ENCODE data around the gene DIP2C.
A peak's percentile ranks its signal among the peaks of the same experiment; 100 is the strongest.
"Not testable (repeated sequence)": the region's sequence is repeated elsewhere in the genome, so short reads cannot be mapped to it uniquely, and the experiment has no call there.

The DIP2C gene

DNA sequence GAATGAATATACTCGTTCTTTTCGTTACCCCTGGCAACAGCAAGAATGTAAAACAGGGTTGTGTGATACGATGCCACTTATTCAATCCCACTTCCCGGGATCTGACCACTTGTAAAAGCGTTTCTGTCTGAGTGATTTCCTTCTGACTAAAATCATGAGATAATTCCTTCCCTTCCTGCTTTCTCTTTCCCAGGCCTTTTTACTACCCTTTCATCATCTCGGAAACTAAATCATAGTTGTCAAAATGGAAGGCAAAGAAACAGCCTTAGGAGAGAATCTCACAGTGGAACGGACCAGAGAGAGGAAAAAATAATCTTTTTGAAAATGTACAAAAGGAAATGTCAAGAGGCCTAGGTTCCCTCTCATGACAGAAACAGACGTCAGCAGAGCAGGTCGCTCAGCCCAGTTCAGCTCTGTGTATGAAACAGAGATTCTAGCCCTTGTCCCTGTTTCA, 29.8 kb downstream of the DIP2C start:
- no peak for DNase-seq (ENCODE audit: low spot score)

DNA sequence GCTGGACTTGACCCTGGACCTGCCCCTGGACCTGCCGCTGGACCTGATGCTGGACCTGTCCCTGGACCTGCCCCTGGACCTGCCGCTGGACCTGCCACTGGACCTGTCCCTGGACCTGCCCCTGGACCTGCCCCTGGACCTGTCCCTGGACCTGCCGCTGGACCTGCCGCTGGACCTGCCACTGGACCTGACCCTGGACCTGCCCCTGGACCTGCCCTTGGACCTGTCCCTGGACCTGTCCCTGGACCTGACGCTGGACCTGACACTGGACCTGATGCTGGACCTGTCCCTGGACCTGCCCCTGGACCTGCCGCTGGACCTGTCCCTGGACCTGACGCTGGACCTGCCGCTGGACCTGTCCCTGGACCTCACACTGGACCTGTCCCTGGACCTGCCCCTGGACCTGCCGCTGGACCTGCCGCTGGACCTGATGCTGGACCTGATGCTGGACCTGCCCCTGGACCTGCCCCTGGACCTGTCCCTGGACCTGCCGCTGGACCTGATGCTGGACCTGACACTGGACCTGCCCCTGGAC, 31.6 kb downstream of the DIP2C start:
- DNase-seq (ENCODE audit: low spot score): not testable (repeated sequence)

DNA sequence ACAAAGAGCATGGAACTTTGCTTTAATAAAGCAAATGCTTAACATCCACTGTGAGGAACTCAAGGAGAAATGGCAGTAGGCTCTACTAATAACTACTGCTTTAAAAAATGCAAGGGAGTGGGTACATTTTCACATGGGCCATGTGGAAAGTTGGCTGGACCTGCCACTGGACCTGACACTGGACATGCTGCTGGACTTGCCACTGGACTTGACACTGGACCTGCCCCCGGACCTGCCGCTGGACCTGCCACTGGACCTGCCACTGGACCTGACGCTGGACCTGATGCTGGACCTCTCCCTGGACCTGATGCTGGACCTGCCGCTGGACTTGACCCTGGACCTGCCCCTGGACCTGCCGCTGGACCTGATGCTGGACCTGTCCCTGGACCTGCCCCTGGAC, 32.6 kb downstream of the DIP2C start:
- no peak for DNase-seq (ENCODE audit: low spot score)

DNA sequence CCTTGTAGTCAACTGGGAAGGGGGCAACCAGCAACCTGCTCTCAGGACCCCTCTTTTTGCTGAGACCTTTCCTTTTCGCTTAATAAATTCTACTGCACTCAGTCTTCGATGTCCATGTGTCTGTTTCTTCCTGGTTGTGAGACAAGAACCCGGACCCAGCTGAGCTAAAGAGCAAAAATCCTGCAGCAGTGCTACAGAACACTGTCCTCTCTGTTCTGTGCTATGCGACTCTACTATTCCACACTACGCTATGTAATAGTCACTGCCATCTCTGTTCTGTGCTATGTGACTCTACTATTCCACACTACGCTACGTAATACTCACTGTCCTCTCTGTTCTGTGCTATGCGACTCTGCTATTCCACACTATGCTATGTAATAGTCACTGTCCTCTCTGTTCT, 34.3 kb downstream of the DIP2C start:
- DNase-seq (ENCODE audit: low spot score): no peak

DNA sequence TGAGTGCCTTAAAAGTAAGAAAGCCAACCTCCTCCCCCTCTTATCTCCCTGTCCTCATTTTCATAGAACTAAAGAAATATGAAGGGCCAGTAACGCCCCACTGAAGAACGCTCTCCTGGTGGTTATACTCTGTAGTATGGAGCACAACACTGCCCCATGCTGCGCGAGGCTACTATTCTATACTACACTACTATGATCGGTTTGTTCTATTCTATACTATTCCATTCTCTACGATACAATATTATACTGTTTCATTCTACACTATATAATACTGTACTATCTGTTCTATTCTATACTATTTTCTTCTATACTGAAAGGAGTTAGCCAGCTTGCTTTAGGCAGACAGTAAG, 34.8 kb downstream of the DIP2C start:
- no peak for DNase-seq (ENCODE audit: low spot score)

DNA sequence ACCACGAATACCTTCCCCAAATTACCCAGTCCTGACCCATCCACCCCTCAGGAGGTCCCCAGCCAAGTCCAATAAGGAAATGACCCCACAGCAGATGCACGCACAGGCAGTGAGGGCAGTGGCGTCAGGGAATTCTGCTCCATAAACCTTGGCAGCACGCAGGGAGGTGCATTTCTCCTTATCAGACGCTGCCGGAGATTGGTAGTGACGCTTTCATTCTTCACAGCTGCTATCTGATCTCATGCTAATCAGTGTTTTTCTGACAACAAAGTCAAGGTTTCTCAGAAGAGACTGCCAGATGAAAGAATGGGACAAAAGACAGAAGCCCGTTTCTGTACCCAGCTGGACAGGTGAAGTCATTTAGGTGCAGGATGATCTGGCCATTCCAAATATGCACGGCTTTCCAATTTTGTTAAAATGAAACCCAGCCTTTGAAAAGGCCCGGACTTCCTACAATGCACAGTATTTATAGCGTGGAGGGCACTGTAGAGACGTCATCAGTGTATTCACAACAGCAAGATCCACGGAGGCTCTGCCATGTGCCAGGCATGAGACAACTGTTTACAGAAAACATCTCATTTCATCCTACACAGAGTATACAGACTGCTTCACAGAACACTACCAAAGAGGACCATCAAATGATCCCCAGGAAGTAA, 35.3 kb downstream of the DIP2C start:
- no peak for DNase-seq (ENCODE audit: low spot score)

DNA sequence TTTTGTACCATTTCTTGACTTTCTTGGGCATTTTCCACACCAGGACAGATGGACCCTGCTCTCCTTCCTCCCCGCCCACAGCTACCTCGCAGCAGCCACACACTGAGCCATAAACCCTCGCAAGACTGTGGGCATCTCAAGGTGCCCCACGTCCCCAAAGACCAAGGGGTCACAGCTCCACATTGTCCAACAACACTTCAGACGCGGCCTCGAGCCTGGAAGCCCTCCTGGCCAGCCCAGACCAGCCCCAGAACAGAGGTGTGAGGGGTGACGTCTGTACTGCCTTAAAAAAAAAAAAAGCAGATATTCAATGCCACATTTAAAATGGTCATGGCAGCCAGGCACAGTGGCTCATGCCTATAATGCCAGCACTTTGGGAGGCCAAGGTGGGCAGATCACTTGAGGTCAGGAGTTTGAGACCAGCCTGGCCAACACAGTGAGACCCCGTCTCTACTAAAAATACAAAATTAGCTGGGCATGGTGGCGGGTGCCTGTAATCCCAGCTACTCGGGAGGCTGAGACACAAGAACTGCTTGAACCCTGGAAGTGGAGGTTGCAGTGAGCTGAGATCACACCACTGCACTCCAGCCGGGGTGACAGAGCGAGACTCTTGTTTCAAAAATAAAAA, 36.5 kb downstream of the DIP2C start:
- not testable (repeated sequence) for DNase-seq (ENCODE audit: low spot score)

DNA sequence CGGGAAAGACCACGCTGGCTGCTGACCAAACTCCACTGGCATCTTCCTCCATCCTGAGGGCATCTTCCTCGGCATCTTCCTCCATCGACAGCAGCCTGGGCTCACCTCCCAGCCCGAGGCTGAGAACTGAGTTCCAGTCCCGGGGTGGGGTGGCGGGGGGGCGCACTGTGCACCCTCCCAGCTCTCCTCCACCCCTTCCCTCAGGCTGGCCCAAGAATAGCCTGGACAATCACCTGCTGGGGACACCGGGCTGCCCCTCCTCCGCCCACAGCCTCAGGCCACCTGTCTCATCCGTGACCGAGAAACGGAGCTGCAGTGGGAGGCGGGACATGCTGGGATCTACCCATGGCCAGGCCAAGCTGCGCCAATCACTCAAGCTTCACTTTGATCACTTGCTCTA, 37.2 kb downstream of the DIP2C start:
- DNase-seq (ENCODE audit: low spot score): no peak

DNA sequence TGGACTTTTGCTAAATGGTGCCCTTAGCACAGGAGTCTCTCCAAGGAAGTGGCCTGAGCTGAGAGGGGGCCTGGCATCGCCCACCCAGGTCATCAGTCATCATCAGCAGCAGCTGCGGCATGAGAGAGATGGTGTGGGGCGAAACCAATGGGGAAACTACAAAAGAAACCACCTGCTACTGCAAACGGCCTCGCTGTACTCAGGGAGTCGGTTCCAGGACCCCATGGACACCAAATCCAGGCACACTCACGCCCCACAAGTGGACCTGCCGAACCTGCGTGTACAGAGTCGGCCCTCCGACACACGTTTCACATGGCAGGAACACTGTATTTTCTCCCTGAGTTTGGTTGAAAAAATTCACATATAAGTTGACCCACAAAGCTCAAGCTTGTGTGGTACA, 37.8 kb downstream of the DIP2C start:
- no peak for DNase-seq (ENCODE audit: low spot score)

DNA sequence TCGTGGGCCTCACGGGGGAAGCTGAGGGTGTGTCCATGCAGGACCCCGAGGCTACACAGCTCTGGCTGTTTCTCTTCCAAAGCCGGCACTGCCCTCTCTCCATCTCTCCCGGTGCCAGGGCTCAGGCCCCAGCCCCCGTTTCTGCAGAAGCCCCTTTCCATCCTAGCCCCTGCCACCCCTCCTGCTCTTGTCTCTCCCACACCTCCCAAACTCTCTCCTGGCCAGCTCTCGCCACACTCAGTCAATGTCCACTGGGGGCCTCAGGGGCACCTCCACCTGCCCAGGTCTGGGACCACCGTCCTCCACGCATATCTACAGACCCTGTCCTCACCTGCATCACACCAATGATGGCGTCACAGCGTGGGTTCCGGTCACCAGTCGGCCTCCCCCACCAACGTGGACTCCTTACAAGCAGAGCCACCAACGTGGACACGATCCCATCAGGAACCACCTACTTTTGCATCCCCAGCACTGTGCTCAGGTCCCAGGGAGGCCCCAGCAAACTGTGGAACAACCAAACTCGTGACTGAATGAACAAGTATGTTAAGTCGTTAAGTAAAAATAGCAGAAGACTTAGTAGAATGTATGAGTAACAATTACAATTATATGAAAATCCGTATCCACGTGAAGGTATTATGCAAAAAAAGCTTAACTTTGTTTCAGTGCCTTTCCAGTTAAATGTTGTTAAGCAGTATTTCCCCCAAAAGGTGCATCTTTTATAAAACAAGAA, 38.4 kb downstream of the DIP2C start:
- DNase-seq (ENCODE audit: low spot score): no peak

DNA sequence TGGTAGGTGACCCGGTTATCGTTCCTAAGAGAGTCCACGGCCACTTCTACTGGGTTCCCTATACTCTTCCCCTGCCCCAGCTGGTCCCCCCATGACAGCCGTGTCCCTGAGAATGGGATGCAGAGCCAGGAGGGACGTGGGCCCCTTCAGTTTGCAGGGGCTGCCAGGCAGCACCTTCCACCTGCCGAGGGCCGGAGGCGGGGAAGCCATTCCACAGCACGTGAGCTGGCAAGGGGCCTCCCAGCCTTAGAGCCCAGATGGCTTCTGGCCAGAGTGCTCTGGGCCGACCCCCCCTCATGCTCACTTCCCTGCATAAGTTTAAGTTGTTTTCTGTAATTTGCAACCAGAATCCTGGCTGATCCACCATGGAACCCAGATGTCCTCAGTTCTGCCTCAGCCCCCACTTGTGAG, 39.0 kb downstream of the DIP2C start:
- DNase-seq (ENCODE audit: low spot score): no peak

DNA sequence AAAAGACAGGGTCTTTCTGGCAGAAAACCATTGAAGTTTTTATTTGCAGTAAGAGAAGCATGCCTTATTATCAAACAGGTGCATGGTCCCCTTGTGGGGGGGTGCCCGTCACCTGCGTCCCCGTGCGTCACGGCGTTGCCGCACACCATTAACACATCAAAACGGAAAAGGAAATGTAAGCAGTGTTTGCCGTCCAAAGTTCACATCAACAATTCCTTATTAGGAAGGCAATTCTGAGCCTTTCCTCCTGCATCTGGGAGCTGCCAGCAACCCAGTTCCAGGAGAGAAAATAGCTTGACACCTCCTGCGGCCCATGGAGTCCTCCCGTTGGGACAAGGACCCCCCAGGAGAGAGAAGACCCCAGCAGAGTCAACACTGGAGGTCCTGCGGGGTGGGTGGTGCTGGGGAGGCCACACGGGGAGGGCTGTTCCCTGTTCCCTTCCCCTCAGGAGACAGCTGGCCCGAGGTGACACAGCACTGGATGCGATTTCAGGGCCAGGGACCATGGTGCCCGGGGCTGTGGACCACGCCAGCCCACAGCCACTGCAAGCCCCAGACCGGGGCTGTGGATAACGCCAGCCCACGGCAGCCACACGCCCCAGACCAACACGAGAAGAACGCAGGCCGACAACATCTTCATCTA, 39.5 kb downstream of the DIP2C start:
- no peak for DNase-seq (ENCODE audit: low spot score)

DNA sequence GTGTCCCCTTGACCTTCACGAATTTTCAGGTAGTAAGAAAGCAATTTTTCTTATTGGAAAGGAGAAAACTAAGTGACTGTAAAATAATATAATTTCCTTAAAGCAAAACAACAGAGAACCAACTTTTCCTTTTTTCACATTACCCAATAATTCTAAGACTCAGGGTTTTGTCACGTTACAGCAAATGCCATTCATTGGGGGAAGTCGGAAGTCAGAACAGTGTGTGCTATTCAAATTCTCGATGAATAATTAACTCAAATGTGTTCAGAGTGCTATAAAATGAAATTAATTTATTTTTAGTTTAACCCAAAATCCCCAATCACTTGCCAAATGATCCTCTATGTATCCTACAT, 40.0 kb downstream of the DIP2C start:
- no peak for DNase-seq (ENCODE audit: low spot score)

DNA sequence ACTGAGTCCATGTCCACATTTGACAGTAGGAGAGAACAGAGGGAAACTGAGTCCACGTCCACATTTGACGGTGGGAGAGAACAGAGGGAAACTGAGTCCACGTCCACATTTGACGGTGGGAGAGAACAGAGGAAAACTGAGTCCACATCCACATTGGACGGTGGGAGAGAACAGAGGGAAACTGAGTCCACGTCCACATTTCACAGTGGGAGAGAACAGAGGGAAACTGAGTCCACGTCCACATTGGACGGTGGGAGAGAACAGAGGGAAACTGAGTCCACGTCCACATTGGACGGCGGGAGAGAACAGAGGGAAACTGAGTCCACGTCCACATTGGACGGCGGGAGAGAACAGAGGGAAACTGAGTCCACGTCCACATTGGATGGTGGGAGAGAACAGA, 42.4 kb downstream of the DIP2C start:
- DNase-seq (ENCODE audit: low spot score): not testable (repeated sequence)

DNA sequence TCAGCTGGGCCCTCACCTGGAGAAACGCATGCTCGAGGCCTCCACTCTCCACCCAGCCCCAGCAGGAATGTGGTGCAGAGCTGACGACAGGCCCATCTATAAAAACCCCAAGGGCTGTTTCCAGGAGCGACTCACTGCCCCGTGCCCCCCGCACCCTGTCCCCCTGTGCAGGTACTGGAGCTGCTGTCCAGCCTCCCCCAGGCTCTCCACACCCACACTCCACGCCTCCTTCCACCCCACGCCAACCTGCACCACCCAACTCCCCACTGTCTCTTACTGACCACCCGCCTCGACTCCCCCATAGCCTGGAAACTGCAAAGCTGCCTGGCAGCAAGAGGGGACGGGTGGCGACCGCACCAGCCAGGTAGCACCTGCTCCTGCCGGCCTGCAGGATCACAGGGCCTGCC, 43.3 kb downstream of the DIP2C start:
- DNase-seq (ENCODE audit: low spot score): no peak

DNA sequence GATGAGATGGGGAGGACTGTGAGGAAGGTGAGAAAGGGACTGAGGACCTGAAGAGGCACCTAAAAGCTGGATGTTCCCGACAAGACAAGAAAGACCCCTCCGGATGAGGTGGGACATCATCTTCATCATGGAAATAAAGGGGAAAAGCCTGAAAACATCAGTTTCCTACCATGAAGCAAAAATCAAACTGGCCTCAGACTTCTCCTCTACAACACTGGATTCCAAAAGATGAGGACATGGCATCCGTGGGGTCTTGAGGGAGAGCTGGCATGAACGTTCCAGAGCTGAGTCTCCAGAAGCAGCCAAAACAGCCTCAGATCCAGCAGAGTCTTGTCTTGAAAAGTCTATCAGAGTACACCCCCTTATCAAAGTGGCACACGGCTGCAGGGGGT, 44.5 kb downstream of the DIP2C start:
- DNase-seq (ENCODE audit: low spot score): no peak

DNA sequence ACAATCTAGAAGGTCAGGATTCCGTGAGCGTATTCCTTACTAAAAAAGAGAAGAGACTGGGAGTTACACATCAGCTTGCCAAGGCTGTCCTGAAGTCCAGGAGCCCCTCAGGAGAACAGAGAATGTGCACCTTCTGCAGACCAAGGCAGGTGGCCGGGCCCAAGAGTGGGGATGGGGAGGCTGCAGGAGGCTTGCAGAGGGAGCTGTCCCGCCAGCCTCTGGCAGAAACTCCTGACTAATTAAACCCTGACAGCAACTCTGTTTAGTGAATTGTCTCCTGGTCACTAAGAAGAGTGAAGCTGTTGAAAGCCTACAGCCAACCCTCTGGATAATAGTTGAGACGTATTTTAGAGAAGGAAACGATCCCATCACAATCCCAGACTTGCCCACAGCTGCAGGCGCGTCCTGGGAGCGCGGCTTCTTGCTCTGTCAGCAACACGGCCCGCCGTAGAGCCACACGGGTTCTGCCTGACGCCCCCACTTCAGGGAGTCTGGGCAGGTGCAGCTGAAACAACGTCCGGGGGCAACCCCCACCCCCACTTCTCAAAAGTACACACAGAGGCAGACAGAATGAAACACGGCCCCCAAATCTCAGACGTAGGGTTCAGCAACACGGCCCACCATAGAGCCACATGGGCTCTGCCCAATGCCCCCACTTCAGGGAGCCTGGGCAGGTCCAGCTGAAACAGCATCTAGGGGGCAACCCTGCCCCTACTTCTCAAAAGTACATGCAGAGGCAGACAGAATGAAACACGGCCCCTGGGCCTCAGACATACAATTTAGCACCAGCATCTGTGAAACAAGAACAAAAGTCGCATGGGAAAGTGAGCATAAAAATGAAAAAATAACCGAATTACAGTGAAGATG, 45.2 kb downstream of the DIP2C start:
- peak; percentile 35 for DNase-seq (ENCODE audit: low spot score)

DNA sequence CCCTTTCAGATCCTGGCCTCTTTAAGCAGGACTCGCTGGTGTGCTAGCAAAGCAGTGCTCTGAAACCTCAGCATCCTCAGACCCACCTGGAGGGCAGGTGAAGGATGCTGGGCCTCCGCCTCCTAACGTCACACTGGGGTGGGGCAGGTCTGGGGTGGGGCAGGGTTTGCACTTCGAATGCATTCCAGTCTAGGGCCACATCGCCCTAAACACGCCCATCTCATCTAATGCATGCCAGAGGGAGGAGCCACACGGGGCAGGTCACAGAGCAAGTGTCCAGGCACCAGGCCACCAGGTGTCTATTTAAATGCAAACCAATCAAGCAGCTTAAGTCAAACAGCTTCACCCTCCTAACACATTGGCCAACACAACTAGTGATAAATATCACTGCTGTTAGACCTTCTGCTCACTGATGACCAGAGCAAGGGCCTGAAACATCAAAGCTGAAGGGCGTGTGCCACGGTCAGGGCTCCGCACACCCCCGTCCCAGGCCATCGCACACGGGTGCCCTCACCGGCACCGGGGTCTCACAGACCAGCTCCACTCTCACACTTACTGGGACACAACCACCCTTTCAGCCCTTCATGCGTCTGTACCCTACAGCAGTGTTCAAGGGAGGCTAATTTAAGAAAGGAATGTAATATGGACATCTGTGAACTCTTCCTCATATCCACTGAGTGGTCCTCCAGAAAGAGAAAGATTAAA, 47.1 kb downstream of the DIP2C start:
- no peak for DNase-seq (ENCODE audit: low spot score)

DNA sequence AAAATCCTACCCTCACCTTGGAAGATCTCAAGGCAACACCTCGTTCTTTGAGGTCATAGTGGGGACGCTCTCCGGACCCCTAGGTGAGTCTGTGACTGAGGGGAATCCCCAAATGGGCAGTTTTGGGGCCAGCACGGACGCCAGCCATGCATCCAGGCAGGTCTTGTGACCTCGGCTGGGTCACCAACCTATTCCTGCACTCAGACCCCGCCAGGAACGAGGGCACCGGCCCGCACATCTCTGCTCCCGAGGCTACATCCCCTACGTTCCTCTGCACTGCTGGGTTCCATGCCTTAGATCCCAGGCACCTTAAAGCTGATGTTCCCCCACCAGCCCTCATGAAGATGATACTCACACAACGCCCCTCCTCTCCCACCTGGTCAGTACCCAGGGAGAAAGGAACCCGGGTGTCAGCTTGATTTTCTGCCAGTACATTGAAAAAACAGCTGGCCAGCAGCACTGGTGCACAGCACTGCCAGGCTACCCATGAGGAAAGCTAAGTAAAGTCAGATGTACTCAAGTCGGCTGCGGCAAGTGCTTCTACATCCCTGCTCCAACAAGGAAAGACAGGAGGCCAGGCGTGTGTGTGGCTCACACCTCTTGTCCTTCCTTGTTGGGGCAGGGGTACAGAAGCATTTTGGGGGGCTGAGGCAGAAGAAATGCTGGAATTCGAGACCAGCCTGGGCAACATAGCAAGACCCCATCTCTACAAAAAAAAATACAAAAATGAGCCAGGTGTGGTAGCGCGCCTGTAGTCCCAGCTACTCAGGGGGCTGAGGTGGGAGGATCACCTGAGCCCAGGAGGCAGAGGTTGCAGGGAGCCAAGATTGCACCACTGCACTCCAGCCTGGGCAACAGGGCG, 48.1 kb downstream of the DIP2C start:
- DNase-seq (ENCODE audit: low spot score): no peak

DNA sequence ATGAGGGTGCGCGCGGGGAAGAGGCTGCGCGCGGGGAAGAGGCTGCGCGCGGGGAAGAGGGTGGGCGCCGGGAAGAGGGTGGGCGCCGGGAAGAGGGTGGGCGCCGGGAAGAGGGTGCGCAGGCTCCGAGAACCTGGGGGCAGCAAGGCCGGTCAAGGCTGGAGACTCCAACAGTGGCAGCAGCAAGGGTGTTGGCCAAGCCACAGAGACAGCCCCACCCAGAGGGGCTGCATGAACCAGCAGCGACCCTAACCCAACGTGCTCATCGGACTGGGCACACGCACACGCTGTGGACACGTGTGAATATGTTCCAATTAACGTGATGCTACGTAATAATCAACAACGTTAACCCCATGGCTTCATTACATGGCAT, 48.8 kb downstream of the DIP2C start:
- DNase-seq (ENCODE audit: low spot score): no peak

All from ecto neural progenitor cell (in vitro differentiated cells).